Measurements from ENCODE around the gene ASPSCR1.

Gene ASPSCR1

DNA sequence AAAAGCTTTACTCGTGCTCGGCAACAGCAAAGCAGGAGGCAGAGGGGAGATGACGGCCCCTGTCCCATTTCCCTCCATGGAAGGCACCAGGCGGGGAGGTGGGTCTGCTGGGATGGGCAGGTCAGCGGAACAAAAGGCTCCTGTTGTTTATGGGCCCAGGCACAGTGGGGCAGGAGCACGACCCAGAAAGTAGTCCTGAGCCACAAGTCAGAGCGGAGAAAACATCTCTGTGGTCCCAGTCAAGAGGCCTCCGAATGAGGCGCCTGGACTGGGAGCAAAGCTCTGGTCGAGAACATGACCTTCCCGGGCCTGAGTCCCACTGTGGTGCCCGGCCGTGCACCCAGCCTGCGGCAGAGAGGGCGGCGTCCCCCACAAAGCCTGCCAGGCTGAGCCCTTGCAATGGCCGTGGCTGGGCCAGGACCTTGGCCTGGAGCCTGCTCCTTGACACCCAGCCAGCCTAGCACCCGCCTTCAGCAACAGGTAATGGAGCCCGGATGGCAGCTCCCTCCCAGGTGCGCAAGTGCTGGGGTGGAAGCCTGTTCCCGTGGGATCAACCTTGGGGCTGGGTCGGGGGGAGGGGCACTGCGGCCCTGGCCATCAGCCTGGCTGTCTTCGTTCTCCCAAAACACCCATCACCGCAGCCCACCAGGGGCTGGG, 70.6 kb downstream of the ASPSCR1 start:
- DNase-seq: no peak

DNA sequence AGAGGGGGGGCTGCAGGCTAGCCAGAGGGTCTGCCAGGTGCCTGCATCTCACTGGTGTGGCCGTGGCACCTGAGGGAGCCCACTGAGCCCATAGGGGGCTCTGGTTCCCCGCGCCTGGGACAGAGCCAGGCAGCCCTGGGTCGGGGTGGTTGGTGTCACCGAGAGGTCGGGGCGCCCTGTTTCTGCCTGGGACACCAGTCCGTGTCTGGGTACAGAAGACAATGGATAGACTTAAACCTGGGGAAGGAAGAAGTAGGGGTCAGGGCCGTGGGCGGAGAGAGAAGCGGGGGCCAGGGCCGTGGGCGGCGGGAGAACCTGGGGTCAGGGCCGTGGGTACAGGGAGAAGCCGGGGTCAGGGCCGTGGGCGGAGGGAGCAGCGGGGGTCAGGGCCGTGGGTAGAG, 71.1 kb downstream of the ASPSCR1 start:
- DNase-seq: no peak

- DNase-seq: no peak
These were observed 71.7 kb downstream of the ASPSCR1 start for GRCh38 chr17:82049106-82049505.

DNA sequence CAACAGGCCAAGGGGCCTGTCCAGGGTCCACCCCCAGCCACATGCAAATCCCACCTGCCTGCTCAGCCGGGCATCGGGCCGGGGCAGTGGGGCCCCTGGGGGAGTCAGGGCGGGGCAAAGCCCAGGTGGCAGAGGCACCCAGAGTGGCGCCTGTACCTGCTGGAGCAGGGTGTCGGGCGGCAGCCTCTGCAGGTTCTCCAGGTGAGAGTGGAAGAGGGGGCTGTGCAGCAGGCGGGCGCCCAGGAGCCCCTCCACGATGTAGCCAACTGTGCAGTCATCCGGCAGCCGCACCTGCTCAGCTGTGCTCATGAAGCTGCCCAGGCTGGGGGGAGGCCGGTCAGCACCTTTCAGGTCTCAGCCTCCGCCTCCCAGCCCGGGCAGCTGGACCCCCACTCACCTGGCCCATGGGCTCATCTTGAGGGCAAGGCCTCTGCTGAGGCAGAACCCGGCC, 72.1 kb downstream of the ASPSCR1 start:
- DNase-seq: no peak

- DNase-seq: no peak
These were observed 72.8 kb downstream of the ASPSCR1 start for GRCh38 chr17:82050152-82050760.

DNA sequence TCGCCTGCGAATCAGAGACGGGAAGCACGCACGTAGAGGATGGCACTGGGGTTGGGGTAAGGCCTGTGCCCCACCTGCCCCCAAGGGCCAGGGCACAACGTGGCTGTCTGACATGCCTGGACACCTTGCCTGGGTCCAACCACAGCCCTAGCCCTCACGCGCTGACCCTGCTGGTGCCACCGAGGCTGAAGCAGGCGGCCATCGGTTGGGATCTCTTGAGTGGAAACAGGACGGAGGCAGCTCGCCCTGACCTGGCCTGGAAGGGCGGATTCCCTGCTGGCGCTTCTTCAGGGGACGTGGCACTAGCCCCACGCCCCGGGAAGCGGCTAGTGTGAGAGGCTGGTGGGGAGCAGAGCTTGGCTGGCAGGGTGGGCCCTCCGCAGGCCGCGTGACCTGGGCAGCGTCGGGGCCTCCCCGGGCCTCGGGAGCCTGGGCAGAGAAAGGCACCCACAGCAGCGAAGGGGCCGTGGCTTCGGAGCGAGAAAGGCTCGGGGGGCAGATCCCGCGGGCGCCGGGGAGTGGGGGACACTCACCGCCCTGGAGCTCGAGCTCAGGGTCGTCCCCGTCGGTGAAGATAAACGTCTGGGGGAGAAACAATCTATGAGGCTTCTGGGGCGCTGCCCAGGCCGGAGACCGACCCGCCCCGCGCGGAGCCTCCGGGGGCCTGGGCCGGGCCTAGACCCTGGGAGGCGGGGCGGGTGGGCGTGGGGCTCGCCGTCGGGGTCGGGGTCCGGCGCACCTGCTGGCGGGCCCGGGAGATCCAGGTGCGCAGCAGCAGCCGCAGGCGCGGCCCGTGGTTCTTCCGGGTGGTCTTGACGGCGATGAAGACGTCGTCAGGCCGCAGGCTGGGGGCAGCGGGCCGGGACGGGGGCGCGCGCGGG, 73.6 kb downstream of the ASPSCR1 start:
- DNase-seq: no peak

GRCh38 chr17:82051776-82052637, 74.6 kb downstream of the ASPSCR1 start, which contains the start of the genes GPS1 and RFNG:
GPS1 (plus strand) TSS chr17:82051898; CDS start chr17:82051932, 34 bp downstream.
RFNG (minus strand) TSS chr17:82051811; CDS start chr17:82051766, 45 bp downstream.
- DNase-seq: no peak

DNA sequence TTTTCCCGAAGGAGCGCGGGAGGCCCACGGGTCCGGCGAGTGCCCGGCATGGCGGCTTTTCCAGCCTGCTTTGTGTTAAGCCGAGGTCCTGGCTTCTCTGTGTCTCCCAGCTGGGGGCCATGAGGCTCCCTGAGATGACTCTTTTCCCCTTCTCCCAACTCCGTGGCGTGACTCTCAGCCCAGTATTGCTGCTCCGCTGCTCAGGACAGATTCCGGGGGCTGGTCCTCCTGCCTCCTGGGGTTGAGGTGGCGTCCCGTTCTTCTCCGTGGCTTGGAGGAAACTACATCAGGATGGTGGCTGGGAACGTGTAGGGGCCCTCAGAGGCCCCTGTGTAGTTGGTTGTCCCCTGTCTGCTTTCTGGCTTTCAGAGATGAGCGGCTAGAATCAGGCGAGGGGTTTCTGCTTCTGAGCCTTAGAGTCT, 75.2 kb downstream of the ASPSCR1 start:
- DNase-seq: no peak

GRCh38 chr17:82053130-82053529, 75.7 kb downstream of the ASPSCR1 start:
- no peak for DNase-seq

DNA sequence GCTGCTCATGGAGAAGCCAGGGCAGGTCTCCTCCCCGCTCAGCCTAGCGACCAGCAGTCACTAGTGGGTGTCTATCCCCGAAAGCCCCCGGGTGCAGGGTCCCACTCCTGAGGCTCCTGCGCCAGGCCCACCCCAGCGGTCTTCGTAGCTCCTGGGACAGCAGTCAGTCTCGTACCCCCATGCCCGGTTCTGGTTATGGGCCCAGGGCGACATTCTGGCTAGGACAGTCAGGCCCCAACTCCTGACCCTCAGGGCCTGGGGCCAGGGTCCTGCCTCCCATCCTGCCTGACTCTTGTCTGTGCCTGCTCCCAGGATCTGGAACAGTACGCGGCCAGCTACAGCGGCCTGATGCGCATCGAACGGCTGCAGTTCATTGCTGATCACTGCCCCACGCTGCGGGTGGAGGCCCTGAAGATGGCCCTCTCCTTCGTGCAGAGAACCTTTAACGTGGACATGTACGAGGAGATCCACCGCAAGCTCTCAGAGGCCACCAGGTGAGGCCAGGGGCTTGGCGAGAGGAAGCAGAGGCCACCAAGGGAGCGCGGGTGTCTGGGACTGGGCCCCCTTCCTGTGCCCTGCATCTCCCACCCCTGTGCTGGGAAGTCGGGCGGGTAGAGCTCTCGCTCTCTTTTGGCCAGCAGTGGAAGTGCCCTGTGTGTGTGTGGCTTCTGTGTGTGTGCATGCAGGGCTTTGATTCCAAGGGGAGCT, 76.3 kb downstream of the ASPSCR1 start:
- no peak for DNase-seq

- DNase-seq: no peak
These were observed 77.1 kb downstream of the ASPSCR1 start for GRCh38 chr17:82054351-82055022.

DNA sequence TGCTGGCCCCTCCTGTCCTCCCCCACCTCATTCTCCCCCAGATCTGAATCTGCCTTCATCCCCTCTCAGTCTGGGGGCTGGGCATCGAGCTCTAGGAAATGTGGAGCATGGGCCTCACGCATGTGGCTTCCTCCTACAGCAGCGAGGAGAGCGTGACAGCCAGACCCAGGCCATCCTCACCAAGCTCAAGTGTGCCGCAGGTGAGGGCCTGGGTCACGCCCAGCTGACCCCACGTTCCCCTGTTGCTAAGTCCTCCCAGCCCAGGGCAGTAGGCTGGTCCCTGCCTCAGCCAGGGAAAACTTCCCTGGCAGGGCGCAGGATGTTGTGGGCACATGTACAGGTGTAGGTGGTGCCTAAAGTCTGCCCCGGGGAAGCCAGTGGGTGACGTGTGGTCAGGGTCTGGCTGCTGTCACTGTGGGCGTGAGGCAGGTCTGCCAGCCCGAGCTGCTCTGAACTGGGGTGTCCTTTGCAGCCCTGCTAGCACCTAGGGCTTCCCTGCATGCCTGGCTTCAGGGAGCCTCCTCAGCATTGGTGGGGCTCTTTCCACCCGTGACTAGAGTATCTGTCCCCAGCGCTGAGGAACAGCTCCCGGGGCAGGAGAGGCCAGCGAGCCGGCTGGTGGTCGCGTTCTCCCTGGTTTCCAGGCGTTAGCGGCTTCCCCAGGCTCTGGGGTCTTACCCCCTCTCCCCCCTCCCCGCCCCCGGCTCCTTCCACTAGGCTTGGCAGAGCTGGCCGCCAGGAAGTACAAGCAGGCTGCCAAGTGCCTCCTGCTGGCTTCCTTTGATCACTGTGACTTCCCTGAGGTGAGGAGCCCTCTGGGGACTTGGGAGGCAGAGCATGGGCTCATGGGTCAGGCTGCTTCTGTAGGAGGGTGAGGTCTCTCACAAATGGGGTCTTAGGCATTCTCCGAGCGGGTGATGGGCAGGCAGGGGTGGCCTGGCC, 77.9 kb downstream of the ASPSCR1 start:
- no peak for DNase-seq

DNA sequence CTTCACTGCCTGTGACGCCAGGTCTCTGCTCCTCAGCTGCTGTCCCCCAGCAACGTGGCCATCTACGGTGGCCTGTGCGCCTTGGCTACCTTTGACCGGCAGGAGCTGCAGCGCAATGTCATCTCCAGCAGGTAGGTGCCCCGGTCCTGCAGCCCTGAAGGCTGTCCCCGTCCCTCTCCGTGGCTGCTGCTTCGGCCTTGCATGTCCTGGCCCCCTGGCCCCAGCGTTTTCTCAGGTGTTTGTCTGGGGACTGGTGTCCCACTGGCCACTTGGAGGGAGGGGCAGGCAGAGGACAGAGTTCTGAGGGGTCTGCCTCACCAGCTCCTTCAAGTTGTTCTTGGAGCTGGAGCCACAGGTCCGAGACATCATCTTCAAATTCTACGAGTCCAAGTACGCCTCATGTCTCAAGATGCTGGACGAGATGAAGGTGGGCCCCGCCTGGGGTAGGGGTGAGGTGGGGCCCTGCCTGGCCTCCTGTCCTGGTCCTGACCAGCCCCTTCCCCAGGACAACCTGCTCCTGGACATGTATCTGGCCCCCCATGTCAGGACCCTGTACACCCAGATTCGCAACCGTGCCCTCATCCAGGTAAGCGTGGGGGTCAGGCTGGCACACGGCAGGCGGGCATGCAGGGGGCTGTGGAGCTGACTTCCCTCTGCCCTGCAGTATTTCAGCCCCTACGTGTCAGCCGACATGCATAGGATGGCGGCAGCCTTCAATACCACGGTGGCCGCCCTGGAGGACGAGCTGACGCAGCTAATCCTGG, 78.7 kb downstream of the ASPSCR1 start:
- DNase-seq: no peak

DNA sequence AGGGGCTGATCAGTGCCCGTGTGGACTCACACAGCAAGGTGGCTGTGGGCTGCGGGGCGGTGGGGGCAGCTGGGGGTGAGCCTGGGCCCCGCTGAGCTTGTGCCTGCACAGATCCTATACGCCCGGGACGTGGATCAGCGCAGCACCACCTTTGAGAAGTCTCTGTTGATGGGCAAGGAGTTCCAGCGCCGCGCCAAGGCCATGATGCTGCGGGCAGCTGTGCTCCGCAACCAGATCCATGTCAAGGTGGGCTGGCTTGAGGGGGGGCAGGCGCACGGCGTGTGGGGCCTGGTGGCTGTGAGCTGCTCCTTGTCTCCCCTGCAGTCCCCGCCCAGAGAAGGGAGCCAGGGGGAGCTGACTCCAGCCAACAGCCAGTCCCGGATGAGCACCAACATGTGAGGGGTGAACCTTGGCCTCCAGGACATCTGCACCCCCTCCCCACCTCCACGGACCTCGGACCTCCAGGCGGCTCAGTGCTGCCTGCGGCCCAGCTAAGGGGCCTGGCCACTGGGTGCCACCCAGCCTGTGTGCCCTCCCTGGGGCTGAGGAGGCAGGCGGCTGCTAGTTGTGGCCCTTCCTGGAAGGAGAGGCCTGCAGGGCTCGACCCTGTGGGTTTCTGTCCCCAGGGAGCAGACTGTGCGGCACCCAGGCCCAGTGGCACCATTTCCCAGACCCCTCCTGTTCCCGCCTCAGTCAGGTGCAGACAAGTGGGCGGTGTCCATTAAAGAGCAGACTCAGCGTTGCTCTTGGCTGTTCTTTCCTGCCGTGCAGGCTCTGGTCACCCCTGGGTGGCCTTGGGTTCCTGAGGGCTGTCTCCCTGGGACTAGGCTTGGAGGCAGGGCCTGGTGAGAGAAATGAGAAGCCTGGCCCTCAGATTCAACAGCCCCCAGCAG, 79.5 kb downstream of the ASPSCR1 start:
- no peak for DNase-seq

DNA sequence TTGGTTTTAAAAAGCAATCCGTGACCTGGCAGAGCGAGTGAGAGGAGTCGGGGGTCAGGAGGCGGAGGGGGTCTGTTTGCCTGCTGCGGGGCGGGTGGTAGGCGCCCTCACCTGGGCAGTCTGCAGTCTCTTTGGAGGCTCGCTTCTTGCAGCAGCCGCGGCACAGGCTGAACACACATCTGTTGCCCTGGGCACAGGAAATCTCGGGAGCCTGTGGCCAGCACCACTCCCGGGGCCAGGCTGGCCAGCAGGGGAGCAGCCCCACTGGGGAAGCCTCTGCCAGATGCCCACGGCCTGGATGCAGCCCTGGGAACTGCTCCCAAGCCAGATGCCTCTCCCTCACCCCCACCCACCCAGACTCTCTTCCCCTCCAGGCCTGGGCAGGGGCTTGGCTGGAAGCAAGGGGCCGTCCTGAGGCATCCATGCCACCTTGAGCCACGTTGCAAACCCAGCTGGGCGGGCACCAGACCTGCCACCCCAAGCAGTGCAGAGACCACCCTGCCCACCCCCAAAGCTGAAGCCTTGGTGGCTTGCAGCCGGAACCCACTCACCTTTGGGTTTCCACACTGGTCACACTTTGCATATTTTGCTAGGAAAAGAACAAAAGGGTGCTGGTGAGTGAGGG, 80.9 kb downstream of the ASPSCR1 start:
- no peak for DNase-seq

- no peak for DNase-seq
These were observed 81.4 kb downstream of the ASPSCR1 start for GRCh38 chr17:82058855-82059249.

GRCh38 chr17:82059272-82060000, 82.0 kb downstream of the ASPSCR1 start:
- DNase-seq: no peak

Data from SIG-M5 (cell line).